Calu3 (cell line): ENCODE results near the gene DAPK3. TPM values are rescaled to one million over a fixed set of nuclear protein-coding genes. Genes with fewer than 3 reads are reported as not detected.
"Not testable (repeated sequence)": the region's sequence is repeated elsewhere in the genome, so short reads cannot be mapped to it uniquely, and the experiment has no call there.

Experiments
- BruUV-seq: library from RNA; stranded (reverse); fragments of 400-500 nt; replicated peaks from 2 replicates; lab custom pipeline; 2021; lab: Mats Ljungman, UMichigan
- CTCF ChIA-PET: fragments of 300-600 bp; sonication (Branson Sonifier 250); formaldehyde crosslinking; loops from one replicate; lab custom pipeline; 2022; ENCODE audit warnings: antibody characterized with exemption; lab: Charles Lee
- DNase-seq: peaks from one replicate; pipeline ENCODE4 v3.0.0; 2022
- H3K27ac Mint-ChIP-seq: one replicate; pipeline ENCODE4 v1.8.0; 2022; ENCODE audit warnings: mixed read lengths; ENCODE audit not compliant: unreplicated experiment
- H3K27me3 Mint-ChIP-seq: one replicate; pipeline ENCODE4 v1.8.0; 2022; ENCODE audit warnings: mixed read lengths; ENCODE audit not compliant: unreplicated experiment
- H3K36me3 Mint-ChIP-seq: one replicate; pipeline ENCODE4 v1.8.0; 2022; ENCODE audit warnings: mild to moderate bottlenecking, moderate library complexity, mixed read lengths; ENCODE audit not compliant: insufficient read depth, unreplicated experiment
- H3K4me1 Mint-ChIP-seq: one replicate; pipeline ENCODE4 v1.8.0; 2022; ENCODE audit warnings: mild to moderate bottlenecking, low read depth, mixed read lengths; ENCODE audit not compliant: unreplicated experiment
- H3K4me3 Mint-ChIP-seq: one replicate; pipeline ENCODE4 v1.8.0; 2022; ENCODE audit warnings: mild to moderate bottlenecking, low read depth, moderate library complexity, mixed read lengths; ENCODE audit not compliant: unreplicated experiment
- H3K9me3 Mint-ChIP-seq: one replicate; pipeline ENCODE4 v1.8.0; 2022; ENCODE audit warnings: low read depth, mixed read lengths; ENCODE audit not compliant: unreplicated experiment
- CTCF ChIP-seq: fragments of 200-600 bp; IDR thresholded peaks from one replicate; pipeline ENCODE4 v1.8.0; 2022; ENCODE audit warnings: antibody characterized with exemption; ENCODE audit not compliant: unreplicated experiment
- intact Hi-C: fragments of 100-400 bp; cut with micrococcal nuclease; formaldehyde crosslinking; loops from one replicate; pipeline ENCODE4 v1.10.0; 2022; ENCODE audit not compliant: unreplicated experiment
- total RNA-seq: library from RNA; stranded (reverse); gene quantifications from 2 replicates; pipeline ENCODE4 v1.2.3, GENCODE V29; 2022

Gene DAPK3
- total RNA-seq, 1 experiment from 2014 or later, result 50.9 TPM

- no peaks in the 10 kb centered on the region for H3K9me3 Mint-ChIP-seq
- no peak overlapping the region for H3K4me3 Mint-ChIP-seq
- H3K36me3 Mint-ChIP-seq, result no peaks in the 10 kb centered on the region
- intact Hi-C loops, result no loop called here
- no peak overlapping the region for H3K27ac Mint-ChIP-seq
- H3K4me1 Mint-ChIP-seq, result peaks cover 7% of the 10 kb centered on the region
- H3K27me3 Mint-ChIP-seq, result peaks cover 12% of the 10 kb centered on the region
- no TSS peak for BruUV-seq
- TF ChIP-seq CTCF, result no peak
- DNase-seq, result no peak
- CTCF ChIA-PET, result no interaction called here
Measured at GRCh38 chr19:3942790-3943409, 28.0 kb downstream of the DAPK3 start.

- H3K36me3 Mint-ChIP-seq, BruUV-seq, CTCF ChIA-PET, H3K4me3 Mint-ChIP-seq, H3K9me3 Mint-ChIP-seq, H3K27ac Mint-ChIP-seq, H3K4me1 Mint-ChIP-seq, intact Hi-C loops, H3K27me3 Mint-ChIP-seq, DNase-seq: not testable (repeated sequence)
Measured at GRCh38 chr19:3938300-3938950, 32.5 kb downstream of the DAPK3 start.

GRCh38 chr19:3936506-3937442 is 34.1 kb downstream of the DAPK3 start:
- Mint-ChIP-seq H3K4me1 (peaks cover 2% of the 10 kb centered on the region), H3K36me3 (no peaks in the 10 kb centered on the region), H3K27ac (no peak overlapping the region), H3K4me3 (no peak overlapping the region), H3K9me3 (no peaks in the 10 kb centered on the region), H3K27me3 (no peaks in the 10 kb centered on the region)
- CTCF ChIA-PET, result no interaction called here
- intact Hi-C loops, result no loop called here
- BruUV-seq, result no TSS peak
- no peak for DNase-seq
- TF ChIP-seq CTCF, result no peak

- DNase-seq, result no peak
- H3K4me1 Mint-ChIP-seq, result peaks cover 9% of the 10 kb centered on the region
- H3K9me3 Mint-ChIP-seq, result no peaks in the 10 kb centered on the region
- no peaks in the 10 kb centered on the region for H3K36me3 Mint-ChIP-seq
- CTCF ChIA-PET, result no interaction called here
- no peaks in the 10 kb centered on the region for H3K27me3 Mint-ChIP-seq
- no peak within 1 kb of the TSS for H3K4me3 Mint-ChIP-seq
- H3K27ac Mint-ChIP-seq, result no peak within 1 kb of the TSS
- TF ChIP-seq CTCF, result no peak
- intact Hi-C loops, result no loop called here
- BruUV-seq, result no TSS peak
Measured at GRCh38 chr19:3932931-3933810, 37.7 kb downstream of the DAPK3 start, which contains the start of gene NMRK2. TSS of gene NMRK2 (plus strand) at chr19:3933069. CDS start at chr19:3933672, 603 bp downstream.
